Pons (tissue), 1 donor: ENCODE results near the gene GLP1R.

ENCODE experiments used
- DNase-seq: peaks from one replicate; pipeline ENCODE4 v3.0.0-alpha.2; 2016; ENCODE audit warnings: low spot score

The GLP1R gene

GRCh38 chr6:39086294-39086693 lies 37.7 kb downstream of the GLP1R start:
- DNase-seq, result no peak

GRCh38 chr6:39086711-39087110 lies 38.1 kb downstream of the GLP1R start:
- DNase-seq, result no peak

- DNase-seq, result no peak
Observed at GRCh38 chr6:39087197-39087596, 38.6 kb downstream of the GLP1R start.

GRCh38 chr6:39088331-39088730 lies 39.8 kb downstream of the GLP1R start:
- peak; percentile 45 for DNase-seq

GRCh38 chr6:39090036-39090435 lies 41.5 kb downstream of the GLP1R start:
- no peak for DNase-seq

GRCh38 chr6:39091220-39091619 lies 42.6 kb downstream of the GLP1R start:
- no peak for DNase-seq

- DNase-seq, result no peak
Observed at GRCh38 chr6:39092124-39092523, 43.5 kb downstream of the GLP1R start.

- DNase-seq, result no peak
Observed at GRCh38 chr6:39093149-39093708, 44.6 kb downstream of the GLP1R start.

- DNase-seq, result no peak
Observed at GRCh38 chr6:39095578-39095977, 47.0 kb downstream of the GLP1R start.

GRCh38 chr6:39100358-39100757 lies 51.8 kb downstream of the GLP1R start:
- DNase-seq, result no peak

- no peak for DNase-seq
Observed at GRCh38 chr6:39102071-39102820, 53.7 kb downstream of the GLP1R start.

- DNase-seq, result no peak
Observed at GRCh38 chr6:39102821-39103136, 54.2 kb downstream of the GLP1R start.

GRCh38 chr6:39104528-39104927 lies 55.9 kb downstream of the GLP1R start:
- DNase-seq, result no peak

- DNase-seq, result no peak
Observed at GRCh38 chr6:39107034-39107433, 58.5 kb downstream of the GLP1R start.

- no peak for DNase-seq
Observed at GRCh38 chr6:39107641-39108040, 59.1 kb downstream of the GLP1R start.

- no peak for DNase-seq
Observed at GRCh38 chr6:39108041-39108839, 59.7 kb downstream of the GLP1R start.

GRCh38 chr6:39111280-39111679 lies 62.7 kb downstream of the GLP1R start:
- DNase-seq, result no peak

GRCh38 chr6:39113788-39114187 lies 65.2 kb downstream of the GLP1R start:
- no peak for DNase-seq

- no peak for DNase-seq
Observed at GRCh38 chr6:39114388-39114703, 65.8 kb downstream of the GLP1R start.

GRCh38 chr6:39114704-39115599 lies 66.4 kb downstream of the GLP1R start, which contains the start of gene SAYSD1:
Gene SAYSD1, minus strand, starts transcription at chr6:39115186. Its CDS starts 97 bp downstream, at chr6:39115089.
- peak; percentile 88 for DNase-seq

- DNase-seq, result no peak
Observed at GRCh38 chr6:39118921-39119320, 70.3 kb downstream of the GLP1R start.

GRCh38 chr6:39124114-39124513 lies 75.5 kb downstream of the GLP1R start:
- DNase-seq, result no peak
